Mononuclear cell (primary cell): ENCODE results near the gene MXRA8. TPM values are rescaled to one million over a fixed set of nuclear protein-coding genes. Genes with fewer than 3 reads are reported as not detected.
A peak's percentile ranks its signal among the peaks of the same experiment; 100 is the strongest.

Experiments used
- H3K27me3 ChIP-seq: 2 replicates; pipeline ENCODE4 v1.6.0; 2011; ENCODE audit warnings: low read length, control low read depth; ENCODE audit not compliant: insufficient read depth
- H3K4me1 ChIP-seq: 2 replicates; pipeline ENCODE4 v1.5.1; 2011; ENCODE audit warnings: mild to moderate bottlenecking, low read length, control low read depth; ENCODE audit not compliant: insufficient read depth
- H3K4me3 ChIP-seq: 2 replicates; pipeline ENCODE4 v1.5.1; 2011; ENCODE audit warnings: mild to moderate bottlenecking, low read length, moderate library complexity
- H3K9me3 ChIP-seq: 2 replicates; pipeline ENCODE4 v1.5.1; 2011; ENCODE audit warnings: low read depth, mild to moderate bottlenecking, control low read depth, low read length
- total RNA-seq: library from RNA; depleted of rRNA; stranded (reverse); fragments of >200 nt; gene quantifications from one replicate; pipeline ENCODE4 v1.2.3, GENCODE V29; 2012

MXRA8 gene
- total RNA-seq, 1 donor = 1.6 TPM

DNA sequence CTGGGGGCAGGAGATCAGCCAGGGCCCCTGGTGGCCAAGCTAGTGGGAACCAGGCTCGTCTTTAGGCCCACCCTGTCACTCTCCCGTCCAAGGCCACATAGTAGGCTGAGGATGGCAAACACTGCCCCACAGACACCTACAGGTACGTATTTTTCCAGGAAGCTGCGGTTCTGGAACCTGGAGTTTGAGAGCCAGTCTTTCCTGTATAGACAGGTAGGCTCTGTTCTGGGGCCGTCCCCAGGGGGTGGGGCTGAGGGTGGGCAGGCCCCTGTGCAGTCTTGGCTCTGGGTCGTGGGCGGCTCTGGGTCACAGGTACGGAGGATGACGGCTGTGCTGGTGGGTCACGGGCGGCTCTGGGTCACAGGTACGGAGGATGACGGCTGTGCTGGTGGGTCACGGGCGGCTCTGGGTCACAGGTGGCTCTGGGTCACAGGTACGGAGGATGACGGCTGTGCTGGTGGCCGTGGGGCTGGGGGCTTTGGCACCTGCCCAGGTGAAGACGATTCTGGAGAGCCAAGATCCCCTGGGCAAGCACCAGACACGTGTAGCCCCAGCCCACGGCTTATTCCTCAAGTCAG, 47.8 kb downstream of the MXRA8 start:
- Histone ChIP-seq H3K4me3 (no peak overlapping the region), H3K27me3 (no peaks in the 10 kb centered on the region), H3K4me1 (peaks cover 32% of the 10 kb centered on the region), H3K9me3 (no peaks in the 10 kb centered on the region)

DNA sequence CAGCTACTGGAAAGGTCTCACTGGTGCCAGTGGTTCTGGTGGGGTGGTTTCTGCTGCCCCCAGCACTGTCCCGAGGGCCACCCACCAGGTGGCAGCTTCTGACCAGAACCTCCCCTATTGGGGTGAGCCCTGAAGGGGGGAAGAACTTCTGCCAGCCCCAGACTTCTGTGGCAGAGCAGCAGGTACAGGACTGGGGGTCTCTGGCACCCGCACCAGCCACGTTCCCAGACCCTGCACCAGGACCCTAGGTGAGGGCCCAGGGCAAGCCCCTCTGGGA, 48.3 kb downstream of the MXRA8 start:
- peaks cover 37% of the 10 kb centered on the region for H3K4me1 ChIP-seq
- H3K4me3 ChIP-seq = no peak overlapping the region
- H3K27me3 ChIP-seq = no peaks in the 10 kb centered on the region
- no peaks in the 10 kb centered on the region for H3K9me3 ChIP-seq

DNA sequence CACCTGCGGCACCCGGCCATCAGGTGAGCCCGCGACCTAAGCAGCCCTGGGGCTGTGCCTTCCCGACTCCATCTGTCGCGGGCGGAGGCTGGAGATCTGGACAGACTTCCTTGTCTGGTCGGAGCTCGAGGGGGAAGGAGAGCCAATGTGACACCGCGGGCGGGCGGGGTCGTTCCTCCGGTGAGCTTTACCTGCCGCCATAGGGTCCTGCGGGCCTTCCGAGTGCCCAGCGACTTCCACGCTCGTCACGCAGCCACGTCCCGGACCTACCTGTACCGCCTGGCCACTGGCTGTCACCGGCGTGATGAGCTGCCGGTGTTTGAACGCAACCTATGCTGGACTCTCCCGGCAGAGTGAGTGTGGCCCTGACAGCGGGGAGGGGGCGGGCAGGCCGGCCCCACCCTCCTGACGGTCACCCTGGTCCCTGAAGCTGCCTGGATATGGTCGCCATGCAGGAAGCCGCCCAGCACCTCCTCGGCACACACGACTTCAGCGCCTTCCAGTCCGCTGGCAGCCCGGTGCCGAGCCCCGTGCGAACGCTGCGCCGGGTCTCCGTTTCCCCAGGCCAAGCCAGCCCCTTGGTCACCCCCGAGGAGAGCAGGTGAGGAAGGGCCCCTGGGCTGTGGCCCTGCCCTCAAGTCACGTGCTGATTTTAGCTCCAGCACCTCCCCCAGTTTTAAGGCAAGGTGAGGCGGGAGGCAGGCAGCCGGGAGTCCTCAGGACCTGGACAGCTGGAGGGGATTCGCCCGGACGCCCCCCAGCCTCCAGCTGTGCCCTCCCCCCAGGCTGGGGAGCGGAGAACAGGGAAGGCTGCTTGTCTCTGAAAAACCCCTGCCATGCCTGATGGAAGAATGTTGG, 48.9 kb downstream of the MXRA8 start:
- Histone ChIP-seq H3K27me3 (no peaks in the 10 kb centered on the region), H3K9me3 (no peaks in the 10 kb centered on the region), H3K4me1 (peaks cover 43% of the 10 kb centered on the region), H3K4me3 (peak overlapping the region; percentile 62)

DNA sequence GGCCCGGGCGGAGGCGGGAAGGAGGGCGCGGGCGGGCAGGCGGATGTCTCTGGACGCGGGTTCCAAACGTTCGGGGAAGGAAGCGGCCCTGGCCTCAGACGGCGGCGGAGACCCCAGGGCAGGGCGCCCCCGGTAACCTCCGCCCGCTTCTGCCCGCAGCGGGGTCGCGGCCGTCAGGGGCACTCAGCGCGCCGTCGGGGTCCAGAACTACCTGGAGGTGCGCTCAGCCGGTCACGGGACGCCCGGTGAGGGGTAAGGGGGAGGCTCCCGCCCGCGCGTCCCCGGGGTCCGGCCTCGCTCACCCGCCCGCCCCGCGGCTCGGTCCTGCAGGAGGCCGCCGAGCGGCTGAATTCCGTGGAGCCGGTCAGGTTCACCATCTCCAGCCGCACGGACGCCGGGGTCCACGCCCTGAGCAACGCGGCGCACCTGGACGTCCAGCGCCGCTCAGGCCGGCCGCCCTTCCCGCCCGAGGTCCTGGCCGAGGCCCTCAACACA, 49.6 kb downstream of the MXRA8 start:
- H3K27me3 ChIP-seq = no peaks in the 10 kb centered on the region
- peak overlapping the region; percentile 62 for H3K4me3 ChIP-seq
- H3K9me3 ChIP-seq = no peaks in the 10 kb centered on the region
- peaks cover 47% of the 10 kb centered on the region for H3K4me1 ChIP-seq

DNA sequence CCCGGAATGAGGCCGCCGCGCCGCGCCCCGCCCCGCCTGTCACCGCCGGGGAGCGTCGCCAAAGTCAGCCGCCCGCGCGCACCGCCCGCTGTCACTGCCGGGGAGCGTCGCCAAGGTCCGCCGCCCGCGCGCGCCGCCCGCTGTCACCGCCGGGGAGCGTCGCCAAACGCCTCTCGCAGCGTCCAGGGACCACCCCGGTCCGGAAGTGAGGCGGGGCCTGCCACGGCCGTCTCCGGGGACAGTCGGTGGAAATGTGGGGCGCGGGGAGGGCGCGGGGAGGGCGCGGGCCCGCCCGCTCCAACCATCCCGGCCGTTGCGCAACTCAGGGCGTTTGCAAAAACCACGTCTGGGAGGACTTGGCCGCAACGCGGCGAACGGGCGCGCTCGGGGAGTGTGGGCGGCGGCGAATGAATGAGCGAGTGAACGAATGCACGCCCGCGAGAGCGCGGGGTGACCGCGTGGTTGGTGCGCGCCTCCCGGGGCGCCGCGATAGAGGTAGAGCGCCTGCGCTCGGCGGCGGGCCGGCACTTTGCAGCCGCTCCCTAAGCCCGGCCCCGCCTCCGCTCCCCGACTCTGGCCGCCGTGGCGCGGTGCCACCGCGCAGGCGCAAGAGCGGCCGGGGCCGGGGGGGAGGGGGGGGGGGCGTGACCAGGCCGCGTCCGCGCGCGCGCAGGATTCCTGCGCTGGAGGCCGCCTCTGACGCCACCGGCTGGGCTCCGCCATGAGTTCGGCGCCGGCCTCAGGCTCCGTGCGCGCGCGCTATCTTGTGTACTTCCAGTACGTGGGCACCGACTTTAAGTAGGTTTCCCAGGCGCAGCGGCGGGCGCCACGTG, 50.2 kb downstream of the MXRA8 start, which contains the start of the genes ACAP3 and PUSL1:
ACAP3 (minus strand) TSS at position 8 of the 833 bp plus-strand sequence. CDS start 115 bp downstream, outside the sequence.
PUSL1 (plus strand) TSS at position 675 of the 833 bp plus-strand sequence; CDS start at position 722, 47 bp downstream.
- Histone ChIP-seq H3K4me3 (peak within 1 kb of the TSS; percentile 62), H3K9me3 (no peaks in the 10 kb centered on the region), H3K27me3 (no peaks in the 10 kb centered on the region), H3K4me1 (peaks cover 47% of the 10 kb centered on the region)

DNA sequence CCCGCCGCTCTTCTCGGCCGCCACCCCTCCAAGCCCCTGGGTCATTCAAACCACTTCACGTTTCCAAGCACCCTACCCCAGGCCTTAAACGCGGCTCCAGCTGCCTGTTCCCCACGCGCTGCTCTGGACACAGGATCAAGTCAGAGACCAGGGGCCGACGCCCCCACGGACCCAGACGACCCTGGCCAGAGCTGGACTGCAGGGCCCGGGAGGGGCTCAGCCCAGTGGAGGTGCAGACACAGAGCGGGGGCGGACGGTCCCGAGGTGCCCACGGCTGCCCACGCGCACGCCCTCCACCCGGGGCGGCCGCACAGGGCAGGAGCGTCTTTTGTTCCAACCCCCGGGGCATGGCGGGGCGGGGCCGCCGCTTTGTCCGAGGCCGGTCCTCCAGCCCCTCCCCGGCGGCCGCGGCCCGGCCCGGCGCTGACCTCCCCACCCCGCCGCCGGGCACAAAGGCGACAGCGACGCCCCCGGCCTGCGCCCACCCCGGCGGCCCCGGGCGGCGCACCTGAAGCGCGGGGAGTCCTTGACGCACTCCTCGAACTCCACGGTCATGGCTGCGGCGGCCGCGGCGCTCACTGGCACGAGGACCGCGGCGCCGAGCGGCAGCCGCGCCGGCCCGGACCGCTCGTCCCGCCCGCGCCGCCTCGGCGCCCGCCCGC, 51.0 kb downstream of the MXRA8 start:
- H3K4me1 ChIP-seq = peaks cover 47% of the 10 kb centered on the region
- no peaks in the 10 kb centered on the region for H3K27me3 ChIP-seq
- H3K4me3 ChIP-seq = peak overlapping the region; percentile 51
- H3K9me3 ChIP-seq = no peaks in the 10 kb centered on the region

DNA sequence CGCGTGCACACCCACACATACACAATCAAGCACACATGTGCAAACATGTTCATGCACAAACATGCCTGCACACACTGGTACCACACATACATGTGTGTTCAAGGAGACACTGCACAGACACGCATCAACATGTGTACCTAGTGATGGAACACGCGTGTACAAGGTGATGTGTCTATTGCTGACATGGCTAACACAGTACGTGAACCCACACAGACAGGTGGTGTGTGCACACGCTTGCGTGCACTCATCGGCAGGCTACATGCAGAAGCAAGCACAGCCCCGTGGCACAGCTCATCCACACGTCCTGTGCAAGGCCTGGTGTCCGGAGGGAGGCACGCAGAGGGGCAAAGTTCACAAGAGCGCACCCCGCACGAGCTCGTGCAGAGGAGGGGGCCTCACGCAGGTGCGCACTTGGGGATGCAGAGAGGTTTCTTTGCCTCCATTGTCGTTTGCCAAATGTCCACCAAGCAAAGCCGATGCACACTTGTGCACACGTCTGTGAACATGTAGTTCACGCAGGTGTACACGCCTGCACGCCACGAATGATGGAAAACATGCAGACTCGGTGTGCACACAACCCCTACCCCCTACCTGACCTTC, 51.6 kb downstream of the MXRA8 start:
- peak overlapping the region; percentile 51 for H3K4me3 ChIP-seq
- no peaks in the 10 kb centered on the region for H3K9me3 ChIP-seq
- no peaks in the 10 kb centered on the region for H3K27me3 ChIP-seq
- H3K4me1 ChIP-seq = peaks cover 47% of the 10 kb centered on the region

DNA sequence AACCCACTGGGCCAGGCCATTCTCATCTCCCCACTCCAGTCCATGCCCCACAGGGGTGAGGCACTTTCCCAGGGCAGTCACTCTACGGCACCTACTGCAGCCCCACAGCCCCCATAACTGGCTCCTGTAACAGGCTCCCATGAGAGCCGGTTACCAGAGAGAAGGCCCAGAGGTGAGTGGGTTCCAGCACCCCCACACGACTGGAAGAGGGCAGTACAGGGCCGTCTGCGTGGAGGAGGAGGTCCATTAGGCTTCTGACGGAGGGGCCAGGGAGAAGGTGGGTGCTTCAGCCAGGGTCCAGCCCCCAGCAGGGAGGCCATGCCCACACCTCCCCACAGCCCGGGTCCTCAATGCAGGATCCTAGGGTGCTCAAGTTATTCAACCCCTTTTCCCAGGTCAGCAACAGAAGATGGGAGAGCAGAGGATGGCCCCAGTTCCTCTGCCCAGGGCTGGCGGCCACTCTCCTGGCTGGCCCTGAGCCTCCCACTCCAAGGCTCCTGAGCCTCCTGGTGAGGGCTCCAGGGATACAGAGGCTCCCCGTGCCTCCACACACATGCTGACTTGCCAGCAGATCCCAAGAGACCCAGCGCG, 52.2 kb downstream of the MXRA8 start:
- Histone ChIP-seq H3K4me3 (no peak overlapping the region), H3K27me3 (no peaks in the 10 kb centered on the region), H3K4me1 (peaks cover 47% of the 10 kb centered on the region), H3K9me3 (no peaks in the 10 kb centered on the region)

DNA sequence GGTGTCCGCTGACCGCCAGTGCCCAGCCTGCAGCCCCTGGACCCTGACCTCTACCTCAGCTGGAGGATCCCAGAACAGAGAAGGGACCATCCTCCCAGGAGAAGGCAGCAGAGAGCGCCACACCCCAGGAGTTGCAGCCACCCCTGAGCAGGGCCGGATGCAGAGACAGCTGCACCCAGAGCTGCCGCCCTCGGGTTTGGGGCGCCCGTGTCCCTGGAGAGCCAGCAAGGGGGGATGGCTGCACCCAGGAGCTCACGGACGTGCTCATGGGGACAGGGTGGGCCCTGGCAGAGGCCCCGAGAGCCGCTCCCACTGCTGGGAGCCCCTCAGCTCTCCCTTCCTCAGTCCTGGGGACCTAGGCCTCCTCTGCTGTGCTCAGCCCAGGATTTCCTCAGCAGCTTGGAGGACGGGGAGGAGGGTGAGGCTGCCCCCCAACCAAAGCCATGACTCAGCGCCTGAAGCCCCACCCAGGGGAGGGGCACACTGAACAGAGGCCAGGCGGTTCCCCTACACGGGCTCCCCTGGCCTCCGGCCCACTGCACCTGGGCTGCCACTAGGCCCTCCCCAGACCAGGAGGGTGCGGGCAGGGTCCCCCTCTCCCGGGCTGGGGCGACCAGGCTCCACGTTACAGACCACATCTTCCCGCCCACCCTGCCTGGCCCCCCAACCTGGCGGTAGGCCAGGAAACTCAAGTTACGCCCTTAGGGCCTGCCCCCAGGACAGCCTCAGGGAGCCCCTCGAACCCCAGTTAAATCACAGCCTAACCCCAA, 52.9 kb downstream of the MXRA8 start:
- peaks cover 47% of the 10 kb centered on the region for H3K4me1 ChIP-seq
- H3K4me3 ChIP-seq = peak overlapping the region; percentile 10
- H3K9me3 ChIP-seq = no peaks in the 10 kb centered on the region
- no peaks in the 10 kb centered on the region for H3K27me3 ChIP-seq

DNA sequence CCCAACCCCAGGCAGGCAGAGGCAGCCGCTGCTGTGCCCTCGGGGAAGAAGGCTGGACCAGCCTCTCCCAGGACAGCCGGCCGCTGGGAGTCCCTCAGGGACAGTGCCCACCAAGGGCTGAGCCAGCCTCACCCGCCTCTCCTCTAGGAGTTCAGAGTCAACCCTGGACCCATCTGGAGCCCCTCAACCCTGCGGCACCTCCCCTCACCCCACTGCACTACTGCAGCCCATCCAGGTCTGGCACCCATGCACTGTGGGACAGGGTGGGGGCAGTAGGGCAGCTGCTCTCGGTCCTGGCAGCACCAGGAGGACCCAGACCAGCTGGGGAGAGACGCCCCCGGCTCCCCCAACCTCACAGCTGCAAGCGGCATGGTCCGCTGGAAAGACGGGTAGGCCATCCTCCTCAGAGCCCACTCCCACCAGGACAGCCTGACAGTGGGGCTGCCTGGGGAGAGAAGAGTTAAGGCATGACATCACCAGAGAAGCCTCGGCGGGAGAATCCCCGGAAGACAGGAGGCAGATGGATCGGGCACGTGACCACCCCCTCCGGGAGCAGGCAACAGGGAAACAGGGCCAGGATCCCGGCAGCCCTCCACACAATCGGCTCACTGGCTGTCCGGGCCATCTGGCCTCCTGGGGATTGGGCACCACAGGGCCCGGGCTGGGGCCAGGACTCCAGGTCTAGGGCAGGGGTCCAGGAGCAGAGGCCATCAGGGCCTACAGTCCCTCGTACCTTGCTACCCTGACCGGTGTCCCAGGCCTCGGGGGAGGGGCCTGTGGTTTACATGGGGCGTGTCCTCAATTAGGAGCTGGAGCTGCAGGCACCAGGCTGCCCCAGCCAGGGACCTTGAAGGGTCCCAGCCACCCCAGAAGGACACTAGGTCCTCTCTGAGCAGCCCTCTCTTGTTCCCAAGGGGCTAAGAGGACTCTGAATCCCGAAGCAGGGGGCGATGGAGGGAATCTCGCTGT, 53.7 kb downstream of the MXRA8 start:
- Histone ChIP-seq H3K4me1 (peaks cover 42% of the 10 kb centered on the region), H3K9me3 (no peaks in the 10 kb centered on the region), H3K27me3 (no peaks in the 10 kb centered on the region), H3K4me3 (no peak overlapping the region)

DNA sequence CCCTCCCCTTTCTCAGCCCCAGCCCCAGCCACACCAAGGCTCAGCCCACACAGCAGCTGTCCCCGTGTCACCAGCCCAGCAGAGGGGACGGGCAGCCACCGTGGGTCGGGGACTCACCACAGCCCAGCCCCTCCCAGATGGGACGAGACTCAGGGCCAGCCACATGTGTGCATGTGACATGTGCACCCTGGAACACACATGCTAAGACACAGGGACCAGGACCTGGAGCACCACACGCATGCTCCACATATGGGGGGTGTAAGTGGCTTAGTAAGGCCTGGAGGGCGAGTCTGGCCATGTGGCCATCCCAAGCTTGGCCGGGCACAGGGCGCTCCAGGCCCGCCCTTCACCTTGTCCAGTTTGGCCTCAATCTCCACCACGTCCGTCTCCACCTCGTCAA, 54.6 kb downstream of the MXRA8 start:
- no peak overlapping the region for H3K4me3 ChIP-seq
- no peaks in the 10 kb centered on the region for H3K9me3 ChIP-seq
- no peaks in the 10 kb centered on the region for H3K27me3 ChIP-seq
- H3K4me1 ChIP-seq = peaks cover 33% of the 10 kb centered on the region

DNA sequence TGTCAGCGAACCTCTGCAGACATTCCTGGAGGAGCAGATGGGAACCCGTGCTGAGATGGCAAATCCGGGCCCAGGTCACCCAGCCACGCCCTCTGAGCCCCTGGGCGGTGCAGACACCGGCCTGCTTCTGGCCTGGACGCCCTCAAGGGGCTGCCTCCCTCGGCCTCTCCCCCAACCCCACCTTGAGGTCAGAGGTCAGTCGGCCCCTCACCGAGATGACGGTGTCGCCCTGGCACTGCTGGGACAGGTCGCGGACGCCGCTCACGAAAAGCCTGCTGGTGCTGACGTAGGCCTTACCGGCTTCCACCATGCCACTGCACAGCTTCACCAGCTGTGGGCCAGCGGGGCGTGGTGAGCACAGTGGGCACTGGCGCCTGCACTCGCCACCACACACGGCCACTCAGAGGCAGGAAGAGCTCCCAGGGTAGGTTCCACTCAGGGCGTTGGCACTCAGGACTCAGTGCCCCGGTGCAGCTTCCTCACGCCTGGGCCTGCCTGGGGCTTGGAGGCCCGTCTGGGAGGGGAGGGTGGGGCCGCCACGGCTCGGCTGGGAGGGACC, 55.3 kb downstream of the MXRA8 start:
- H3K9me3 ChIP-seq = no peaks in the 10 kb centered on the region
- H3K27me3 ChIP-seq = no peaks in the 10 kb centered on the region
- no peak overlapping the region for H3K4me3 ChIP-seq
- peaks cover 33% of the 10 kb centered on the region for H3K4me1 ChIP-seq
